ENCODE data around the gene ENGASE.

GRCh38 chr17:79131701-79132100, 57.1 kb downstream of the ENGASE start:
- TF ChIP-seq EZH2 (IDR thresholded peaks at IDR 0.05; ENCODE audit: borderline replicate concordance, low read length) (no peak), CTCF (IDR thresholded peaks at IDR 0.05; ENCODE audit: low read length) (no peak)

Data from OCI-LY1 (cell line).